Astrocyte (in vitro differentiated cells and primary cell): Measurements from ENCODE around the gene PTPRD. TPM values are rescaled to one million over a fixed set of nuclear protein-coding genes. Genes with fewer than 3 reads are reported as not detected.

Source experiments
- DNase-seq: peaks from one replicate; pipeline ENCODE4 v3.0.0-alpha.2; 2010; ENCODE audit warnings: low read depth
- FAIRE-seq: peaks from 2 replicates; lab custom pipeline; 2011; peaks lifted over from hg19 to GRCh38; lab: Jason Lieb, UNC
- H2AFZ ChIP-seq: 2 replicates; pipeline ENCODE4 v1.6.0; 2012; ENCODE audit warnings: low read depth, low read length, inconsistent platforms
- H3K27ac ChIP-seq: 2 replicates; pipeline ENCODE4 v1.5.1; 2011; ENCODE audit warnings: low read depth, low read length, inconsistent platforms
- H3K27me3 ChIP-seq: 2 replicates; pipeline ENCODE4 v1.6.0; 2011; ENCODE audit warnings: low read length, inconsistent platforms; ENCODE audit not compliant: insufficient read depth
- H3K36me3 ChIP-seq: 2 replicates; pipeline ENCODE4 v1.5.1; 2011; ENCODE audit warnings: low read length, inconsistent platforms; ENCODE audit not compliant: insufficient read depth
- H3K4me1 ChIP-seq: 2 replicates; pipeline ENCODE4 v1.5.1; 2011; ENCODE audit warnings: low read length, inconsistent platforms; ENCODE audit not compliant: insufficient read depth
- H3K4me2 ChIP-seq: 2 replicates; pipeline ENCODE4 v1.6.0; 2012; ENCODE audit warnings: low read length, inconsistent platforms
- H3K4me3 ChIP-seq: 2 replicates; pipeline ENCODE4 v1.5.1; 2011; ENCODE audit warnings: low read depth, mild to moderate bottlenecking, low read length, inconsistent platforms; ENCODE audit not compliant: insufficient read depth
- H3K79me2 ChIP-seq: 2 replicates; pipeline ENCODE4 v1.6.0; 2012; ENCODE audit warnings: mild to moderate bottlenecking, low read length, inconsistent platforms; ENCODE audit not compliant: insufficient read depth
- H3K9ac ChIP-seq: 2 replicates; pipeline ENCODE4 v1.6.0; 2012; ENCODE audit warnings: mild to moderate bottlenecking, low read length, inconsistent platforms
- H3K9me3 ChIP-seq: 2 replicates; pipeline ENCODE4 v1.5.1; 2012; ENCODE audit warnings: low read depth, mild to moderate bottlenecking, low read length, inconsistent platforms; ENCODE audit not compliant: insufficient read depth
- H4K20me1 ChIP-seq: 2 replicates; pipeline ENCODE4 v1.6.0; 2012; ENCODE audit warnings: low read length, inconsistent platforms; ENCODE audit not compliant: insufficient read depth
- H3K27ac Mint-ChIP-seq: one replicate; pipeline ENCODE4 v1.8.0; 2021; ENCODE audit warnings: mild to moderate bottlenecking, mixed read lengths; ENCODE audit not compliant: unreplicated experiment
- H3K27me3 Mint-ChIP-seq: one replicate; pipeline ENCODE4 v1.8.0; 2021; ENCODE audit warnings: low read depth, mixed read lengths; ENCODE audit not compliant: unreplicated experiment
- H3K36me3 Mint-ChIP-seq: one replicate; pipeline ENCODE4 v1.8.0; 2021; ENCODE audit warnings: low read depth, mixed read lengths; ENCODE audit not compliant: unreplicated experiment
- H3K4me1 Mint-ChIP-seq: one replicate; pipeline ENCODE4 v1.8.0; 2021; ENCODE audit warnings: low read depth, mixed read lengths; ENCODE audit not compliant: unreplicated experiment
- H3K4me3 Mint-ChIP-seq: one replicate; pipeline ENCODE4 v1.8.0; 2021; ENCODE audit warnings: mild to moderate bottlenecking, moderate library complexity, mixed read lengths; ENCODE audit not compliant: unreplicated experiment
- H3K9me3 Mint-ChIP-seq: one replicate; pipeline ENCODE4 v1.8.0; 2021; ENCODE audit warnings: mild to moderate bottlenecking, mixed read lengths; ENCODE audit not compliant: unreplicated experiment
- EZH2 ChIP-seq: IDR thresholded peaks from 2 replicates; pipeline ENCODE4 v1.6.1; 2012; ENCODE audit warnings: mild to moderate bottlenecking, low read length, inconsistent platforms; ENCODE audit not compliant: insufficient read depth
- total RNA-seq: library from RNA; stranded (reverse); gene quantifications from 2 replicates; pipeline ENCODE4 v1.2.1, GENCODE V29; 2021
- TF ChIP-seq, protein P1 (sequence below): IDR thresholded peaks from 2 replicates; pipeline ENCODE4 v1.5.1; 2011; ENCODE audit warnings: low read depth, mild to moderate bottlenecking, inconsistent platforms, low read length, moderate library complexity; ENCODE audit not compliant: insufficient read depth

The PTPRD gene
- total RNA-seq, 1 donor from 2014 or later: 88.1 TPM

DNA sequence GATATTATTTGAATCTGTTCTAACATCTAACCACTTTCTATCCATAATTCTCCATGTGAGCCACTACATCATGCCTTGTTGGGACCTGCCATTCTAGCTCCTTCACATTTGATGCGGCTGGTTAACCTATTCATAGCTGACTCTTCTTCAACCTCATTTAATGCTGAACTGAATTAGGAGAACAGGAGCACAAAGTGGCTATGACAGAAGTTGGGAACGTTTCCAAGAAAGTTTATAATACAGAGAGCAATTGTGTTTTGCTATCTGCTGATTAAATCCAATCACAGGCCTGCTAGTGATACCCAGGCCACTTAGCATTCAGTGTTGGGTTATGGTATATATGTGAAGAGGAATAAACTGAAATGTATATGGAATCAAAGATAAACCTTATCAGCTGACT is 440.3 kb downstream of the PTPRD start:
- Histone ChIP-seq H2AFZ (no peak overlapping the region), H3K4me2 (no peak overlapping the region), H3K9me3 (no peaks in the 10 kb centered on the region), H3K4me3 (no peak overlapping the region), H4K20me1 (no peaks in the 10 kb centered on the region), H3K79me2 (no peaks in the 10 kb centered on the region), H3K36me3 (no peaks in the 10 kb centered on the region), H3K27ac (no peak overlapping the region), H3K9ac (no peak overlapping the region), H3K4me1 (no peaks in the 10 kb centered on the region), H3K27me3 (no peaks in the 10 kb centered on the region)
- DNase-seq (no peak), FAIRE-seq (no peak)
- Mint-ChIP-seq H3K27me3 (no peaks in the 10 kb centered on the region), H3K36me3 (no peaks in the 10 kb centered on the region), H3K4me3 (no peak overlapping the region), H3K27ac (no peak overlapping the region), H3K9me3 (no peaks in the 10 kb centered on the region), H3K4me1 (no peaks in the 10 kb centered on the region)
- TF ChIP-seq, protein P1, sequence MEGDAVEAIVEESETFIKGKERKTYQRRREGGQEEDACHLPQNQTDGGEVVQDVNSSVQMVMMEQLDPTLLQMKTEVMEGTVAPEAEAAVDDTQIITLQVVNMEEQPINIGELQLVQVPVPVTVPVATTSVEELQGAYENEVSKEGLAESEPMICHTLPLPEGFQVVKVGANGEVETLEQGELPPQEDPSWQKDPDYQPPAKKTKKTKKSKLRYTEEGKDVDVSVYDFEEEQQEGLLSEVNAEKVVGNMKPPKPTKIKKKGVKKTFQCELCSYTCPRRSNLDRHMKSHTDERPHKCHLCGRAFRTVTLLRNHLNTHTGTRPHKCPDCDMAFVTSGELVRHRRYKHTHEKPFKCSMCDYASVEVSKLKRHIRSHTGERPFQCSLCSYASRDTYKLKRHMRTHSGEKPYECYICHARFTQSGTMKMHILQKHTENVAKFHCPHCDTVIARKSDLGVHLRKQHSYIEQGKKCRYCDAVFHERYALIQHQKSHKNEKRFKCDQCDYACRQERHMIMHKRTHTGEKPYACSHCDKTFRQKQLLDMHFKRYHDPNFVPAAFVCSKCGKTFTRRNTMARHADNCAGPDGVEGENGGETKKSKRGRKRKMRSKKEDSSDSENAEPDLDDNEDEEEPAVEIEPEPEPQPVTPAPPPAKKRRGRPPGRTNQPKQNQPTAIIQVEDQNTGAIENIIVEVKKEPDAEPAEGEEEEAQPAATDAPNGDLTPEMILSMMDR: no peak
- no peak for TF ChIP-seq EZH2

DNA sequence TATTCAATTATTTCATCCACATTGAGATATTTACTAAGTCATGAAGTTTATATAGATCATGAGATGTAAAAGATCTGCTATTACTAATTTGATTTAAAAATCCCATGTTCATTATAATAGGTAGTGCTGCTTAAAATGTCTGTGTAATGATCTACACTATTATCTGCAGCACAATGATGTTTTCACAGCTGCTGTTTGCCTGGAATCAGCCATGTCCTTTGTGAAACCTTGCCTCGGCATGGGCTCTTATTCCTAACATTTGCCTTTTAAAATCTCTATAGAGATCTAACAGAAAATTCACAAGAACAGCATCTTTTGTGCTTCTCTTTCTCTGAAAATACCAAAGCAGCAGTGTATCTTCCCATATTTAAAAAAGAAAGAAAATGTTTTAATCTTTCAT is 444.6 kb downstream of the PTPRD start:
- Mint-ChIP-seq H3K36me3 (no peaks in the 10 kb centered on the region), H3K9me3 (no peaks in the 10 kb centered on the region), H3K27ac (no peak overlapping the region), H3K27me3 (no peaks in the 10 kb centered on the region), H3K4me1 (no peaks in the 10 kb centered on the region), H3K4me3 (no peak overlapping the region)
- Histone ChIP-seq H3K4me2 (no peak overlapping the region), H2AFZ (no peak overlapping the region), H3K79me2 (no peaks in the 10 kb centered on the region), H4K20me1 (no peaks in the 10 kb centered on the region), H3K9ac (no peak overlapping the region), H3K27ac (no peak overlapping the region), H3K4me1 (no peaks in the 10 kb centered on the region), H3K36me3 (no peaks in the 10 kb centered on the region), H3K27me3 (no peaks in the 10 kb centered on the region), H3K9me3 (no peaks in the 10 kb centered on the region), H3K4me3 (no peak overlapping the region)
- FAIRE-seq (no peak), DNase-seq (no peak)
- TF ChIP-seq EZH2: no peak
- TF ChIP-seq, protein P1: no peak

DNA sequence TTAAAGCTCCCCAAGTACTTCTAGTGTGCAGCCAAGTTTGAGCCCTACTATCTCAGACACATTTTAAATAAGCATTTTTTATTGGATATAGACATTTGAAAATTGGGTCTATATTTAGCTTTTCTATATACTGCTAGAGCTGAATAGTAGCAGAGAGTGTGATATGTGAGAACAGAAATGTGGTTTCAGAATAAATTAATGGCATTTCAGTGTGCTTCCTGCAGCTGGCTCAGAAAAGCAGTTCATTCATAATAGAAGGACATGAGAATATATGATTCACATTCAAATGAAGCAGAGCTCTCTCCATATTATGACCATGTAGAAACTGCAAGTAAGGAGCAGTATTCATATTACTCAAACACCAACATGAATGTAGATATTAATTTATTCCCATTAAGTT is 464.0 kb downstream of the PTPRD start:
- Histone ChIP-seq H3K4me1 (no peaks in the 10 kb centered on the region), H3K9ac (no peak overlapping the region), H3K27me3 (no peaks in the 10 kb centered on the region), H3K79me2 (no peaks in the 10 kb centered on the region), H2AFZ (no peak overlapping the region), H3K9me3 (no peaks in the 10 kb centered on the region), H3K4me3 (no peak overlapping the region), H3K36me3 (no peaks in the 10 kb centered on the region), H3K27ac (no peak overlapping the region), H4K20me1 (no peaks in the 10 kb centered on the region), H3K4me2 (no peak overlapping the region)
- Mint-ChIP-seq H3K27ac (no peak overlapping the region), H3K4me1 (no peaks in the 10 kb centered on the region), H3K27me3 (no peaks in the 10 kb centered on the region), H3K36me3 (no peaks in the 10 kb centered on the region), H3K9me3 (no peaks in the 10 kb centered on the region), H3K4me3 (no peak overlapping the region)
- no peak for DNase-seq
- no peak for FAIRE-seq
- TF ChIP-seq, protein P1: no peak
- no peak for TF ChIP-seq EZH2
